ENCODE data around the gene IL24. TPM values are rescaled to one million over a fixed set of nuclear protein-coding genes. Genes with fewer than 3 reads are reported as not detected.

IL24 gene
- total RNA-seq, 1 experiment from 2014 or later: not detected

GRCh38 chr1:206855859-206856258, 41.4 kb upstream of the IL24 start:
- no peak for DNase-seq
- H3K4me1 ChIP-seq (replicated peaks; ENCODE audit: insufficient read depth): no peaks in the 10 kb centered on the region; the same call in 1 of the 2 replicates
- H3K27me3 ChIP-seq (ENCODE audit: insufficient read depth, low read depth): peaks cover 29% of the 10 kb centered on the region
- H3K9me2 ChIP-seq (ENCODE audit: insufficient read depth): no peaks in the 10 kb centered on the region
- no peaks in the 10 kb centered on the region; the same call in 1 of the 2 replicates for H3K9me3 ChIP-seq (ENCODE audit: insufficient read depth, low read depth)
- no peak overlapping the region for H2AFZ ChIP-seq
- no peaks in the 10 kb centered on the region for H3K36me3 ChIP-seq (ENCODE audit: low read depth)
- H3F3A ChIP-seq (ENCODE audit: insufficient read depth, low read depth): no peaks in the 10 kb centered on the region
- no TSS peak for BruUV-seq (replicated peaks)
- no peak overlapping the region for H3K27ac ChIP-seq
- CTCF ChIA-PET: no interaction called here
- no peak overlapping the region for H3K4me3 ChIP-seq
- H3K4me2 ChIP-seq: no peak overlapping the region
- TF ChIP-seq CTCF (conservative IDR thresholded peaks at IDR 0.05) (no peak), EZH2 (IDR thresholded peaks at IDR 0.05; ENCODE audit: low read depth) (no peak)
- intact Hi-C loops (cut with micrococcal nuclease; ENCODE audit: unreplicated experiment): no loop called here
- POLR2A ChIA-PET (ENCODE audit: unreplicated experiment): no interaction called here
- no peaks in the 10 kb centered on the region for H3K79me2 ChIP-seq (ENCODE audit: low read depth)
- no peaks in the 10 kb centered on the region for H4K20me1 ChIP-seq (ENCODE audit: insufficient read depth)

- POLR2A ChIA-PET (ENCODE audit: unreplicated experiment): no interaction called here
- H3K27me3 ChIP-seq (ENCODE audit: insufficient read depth, low read depth): peaks cover 23% of the 10 kb centered on the region
- no peak for DNase-seq
- no peaks in the 10 kb centered on the region for H3K79me2 ChIP-seq (ENCODE audit: low read depth)
- H3K4me2 ChIP-seq: no peak overlapping the region
- intact Hi-C loops (cut with micrococcal nuclease; ENCODE audit: unreplicated experiment): no loop called here
- no peaks in the 10 kb centered on the region for H4K20me1 ChIP-seq (ENCODE audit: insufficient read depth)
- BruUV-seq (replicated peaks): no TSS peak
- CTCF ChIA-PET: no interaction called here
- H2AFZ ChIP-seq: no peak overlapping the region
- H3K9me3 ChIP-seq (ENCODE audit: insufficient read depth, low read depth): no peaks in the 10 kb centered on the region; the same call in 1 of the 2 replicates
- no peaks in the 10 kb centered on the region for H3F3A ChIP-seq (ENCODE audit: insufficient read depth, low read depth)
- H3K9me2 ChIP-seq (ENCODE audit: insufficient read depth): no peaks in the 10 kb centered on the region
- TF ChIP-seq EZH2 (IDR thresholded peaks at IDR 0.05; ENCODE audit: low read depth) (no peak), CTCF (conservative IDR thresholded peaks at IDR 0.05) (peak; percentile 44; the same call in 1 of the 2 replicates)
- H3K27ac ChIP-seq: no peak overlapping the region
- H3K36me3 ChIP-seq (ENCODE audit: low read depth): no peaks in the 10 kb centered on the region
- H3K4me1 ChIP-seq (replicated peaks; ENCODE audit: insufficient read depth): no peaks in the 10 kb centered on the region; the same call in 1 of the 2 replicates
- no peak overlapping the region for H3K4me3 ChIP-seq
Measured at GRCh38 chr1:206856674-206857464, 40.4 kb upstream of the IL24 start.

GRCh38 chr1:206859082-206859521, 38.1 kb upstream of the IL24 start:
- POLR2A ChIA-PET (ENCODE audit: unreplicated experiment): no interaction called here
- peak; percentile 13 to 57 for DNase-seq
- BruUV-seq (replicated peaks): no TSS peak

More at GRCh38 chr1:206859082-206859521, 38.1 kb upstream of the IL24 start:
- H3K27me3 ChIP-seq (ENCODE audit: insufficient read depth, low read depth): peaks cover 18% of the 10 kb centered on the region
- peak overlapping the region; percentile 5; the same call in 1 of the 2 replicates for H2AFZ ChIP-seq
- no peak for TF ChIP-seq EZH2 (IDR thresholded peaks at IDR 0.05; ENCODE audit: low read depth)
- no peak for TF ChIP-seq CTCF (conservative IDR thresholded peaks at IDR 0.05)
- no peak overlapping the region for H3K27ac ChIP-seq
- H3K79me2 ChIP-seq (ENCODE audit: low read depth): no peaks in the 10 kb centered on the region
- no peak overlapping the region for H3K4me3 ChIP-seq
- no peaks in the 10 kb centered on the region for H3K9me3 ChIP-seq (ENCODE audit: insufficient read depth, low read depth)
- H3K4me1 ChIP-seq (replicated peaks; ENCODE audit: insufficient read depth): no peaks in the 10 kb centered on the region; the same call in 1 of the 2 replicates
- intact Hi-C loops (cut with micrococcal nuclease; ENCODE audit: unreplicated experiment): no loop called here
- no peaks in the 10 kb centered on the region for H4K20me1 ChIP-seq (ENCODE audit: insufficient read depth)
- H3K4me2 ChIP-seq: peak overlapping the region; percentile 11; the same call in 1 of the 2 replicates
- H3K36me3 ChIP-seq (ENCODE audit: low read depth): no peaks in the 10 kb centered on the region
- H3F3A ChIP-seq (ENCODE audit: insufficient read depth, low read depth): no peaks in the 10 kb centered on the region
- H3K9me2 ChIP-seq (ENCODE audit: insufficient read depth): no peaks in the 10 kb centered on the region
- CTCF ChIA-PET: interaction anchor here (0.6 to 1.3 kb wide), 2 partner anchors 17 to 50 kb away, joined by 3 to 4 read pairs; no protein-coding TSS in a partner anchor

Data from PC-9 (cell line).